HEK293 (cell line): ENCODE results near the gene RSRC1.

Experiments
- BCL11B ChIP-seq: fragments of 450-650 bp; formaldehyde crosslinking; IDR thresholded peaks from 2 replicates; pipeline ENCODE4 v1.5.1; 2016; ENCODE audit warnings: low read depth, missing biosample characterization, missing genetic modification characterization
- FEZF1 ChIP-seq: fragments of 450-650 bp; formaldehyde crosslinking; IDR thresholded peaks from 2 replicates; pipeline ENCODE4 v1.5.1; 2016; ENCODE audit warnings: missing biosample characterization, missing genetic modification characterization
- OSR2 ChIP-seq: fragments of 450-650 bp; formaldehyde crosslinking; IDR thresholded peaks from 2 replicates; pipeline ENCODE4 v1.5.1; 2016; ENCODE audit warnings: missing biosample characterization, missing genetic modification characterization
- OVOL3 ChIP-seq: fragments of 450-650 bp; formaldehyde crosslinking; IDR thresholded peaks from 2 replicates; pipeline ENCODE4 v1.5.1; 2016; ENCODE audit warnings: missing biosample characterization, missing genetic modification characterization
- WT1 ChIP-seq: fragments of 450-650 bp; formaldehyde crosslinking; IDR thresholded peaks from 2 replicates; pipeline ENCODE4 v1.5.1; 2016; ENCODE audit warnings: missing biosample characterization, missing genetic modification characterization
- ZBTB1 ChIP-seq: fragments of 450-650 bp; formaldehyde crosslinking; IDR thresholded peaks from 2 replicates; pipeline ENCODE4 v1.5.1; 2016; ENCODE audit warnings: missing biosample characterization, missing genetic modification characterization
- ZBTB17 ChIP-seq: fragments of 450-650 bp; formaldehyde crosslinking; IDR thresholded peaks from 2 replicates; pipeline ENCODE4 v1.5.1; 2016; ENCODE audit warnings: missing biosample characterization, missing genetic modification characterization
- ZBTB7A ChIP-seq: fragments of 450-650 bp; formaldehyde crosslinking; IDR thresholded peaks from 2 replicates; pipeline ENCODE4 v1.5.1; 2016; ENCODE audit warnings: low read depth, missing biosample characterization, missing genetic modification characterization
- ZNF16 ChIP-seq: fragments of 450-650 bp; formaldehyde crosslinking; IDR thresholded peaks from 2 replicates; pipeline ENCODE4 v1.5.1; 2016; ENCODE audit warnings: low read depth, missing biosample characterization, missing genetic modification characterization
- ZNF211 ChIP-seq: fragments of 450-650 bp; formaldehyde crosslinking; IDR thresholded peaks from 2 replicates; pipeline ENCODE4 v1.5.1; 2016; ENCODE audit warnings: low read depth, missing biosample characterization, missing genetic modification characterization
- ZNF274 ChIP-seq, 2 experiments: fragments of 200-500 bp in 1 of 2; fragments of 450-650 bp in 1 of 2; sonication (Bioruptor generic) in 1 of 2; formaldehyde crosslinking in 1 of 2; IDR thresholded peaks; 2 replicates each; pipeline versions ENCODE4 v1.5.1 to v1.6.1; 2014 to 2016; ENCODE audit warnings: borderline replicate concordance in 1 of 2, inconsistent platforms in 1 of 2, low read length in 1 of 2, missing biosample characterization in 1 of 2, missing genetic modification characterization in 1 of 2
- ZNF48 ChIP-seq: fragments of 450-650 bp; formaldehyde crosslinking; IDR thresholded peaks from 2 replicates; pipeline ENCODE4 v1.5.1; 2016; ENCODE audit warnings: missing biosample characterization, missing genetic modification characterization
- ZNF521 ChIP-seq: fragments of 450-650 bp; formaldehyde crosslinking; IDR thresholded peaks from 2 replicates; pipeline ENCODE4 v1.5.1; 2017; ENCODE audit warnings: missing biosample characterization, mild to moderate bottlenecking, missing genetic modification characterization
- ZNF571 ChIP-seq: fragments of 450-650 bp; formaldehyde crosslinking; IDR thresholded peaks from 2 replicates; pipeline ENCODE4 v1.5.0; 2017; ENCODE audit warnings: missing biosample characterization, missing genetic modification characterization
- ZNF664 ChIP-seq: fragments of 450-650 bp; formaldehyde crosslinking; IDR thresholded peaks from 2 replicates; pipeline ENCODE4 v1.5.1; 2016; ENCODE audit warnings: missing biosample characterization, missing genetic modification characterization
- ZNF776 ChIP-seq: fragments of 450-650 bp; formaldehyde crosslinking; IDR thresholded peaks from 2 replicates; pipeline ENCODE4 v1.5.0; 2017; ENCODE audit warnings: missing biosample characterization, missing genetic modification characterization, borderline replicate concordance
- ZNF843 ChIP-seq: fragments of 450-650 bp; formaldehyde crosslinking; IDR thresholded peaks from 2 replicates; pipeline ENCODE4 v1.5.1; 2016; ENCODE audit warnings: missing biosample characterization, missing genetic modification characterization
- ZXDB ChIP-seq: fragments of 450-650 bp; formaldehyde crosslinking; IDR thresholded peaks from 2 replicates; pipeline ENCODE4 v1.5.1; 2016; ENCODE audit warnings: missing biosample characterization, missing genetic modification characterization
- TF ChIP-seq, protein P1 (sequence below): fragments of 450-650 bp; formaldehyde crosslinking; IDR thresholded peaks from 2 replicates; pipeline ENCODE4 v1.5.1; 2016; ENCODE audit warnings: missing biosample characterization, missing genetic modification characterization
- TF ChIP-seq, protein P2 (sequence below): fragments of 450-650 bp; formaldehyde crosslinking; IDR thresholded peaks from 2 replicates; pipeline ENCODE4 v1.5.1; 2017; ENCODE audit warnings: missing biosample characterization, missing genetic modification characterization
- TF ChIP-seq, protein P3 (sequence below): fragments of 450-650 bp; IDR thresholded peaks from 2 replicates; pipeline ENCODE4 v1.5.1; 2018; ENCODE audit warnings: missing biosample characterization, mild to moderate bottlenecking, missing genetic modification characterization
- TF ChIP-seq, protein P4 (sequence below): fragments of 450-650 bp; formaldehyde crosslinking; IDR thresholded peaks from 2 replicates; pipeline ENCODE4 v1.5.1; 2016; ENCODE audit warnings: missing biosample characterization, missing genetic modification characterization
- TF ChIP-seq, protein P5 (sequence below): fragments of 450-650 bp; formaldehyde crosslinking; IDR thresholded peaks from 2 replicates; pipeline ENCODE4 v1.5.1; 2016; ENCODE audit warnings: missing biosample characterization, missing genetic modification characterization
- TF ChIP-seq, protein P6 (sequence below): fragments of 450-650 bp; formaldehyde crosslinking; IDR thresholded peaks from 2 replicates; pipeline ENCODE4 v1.5.1; 2016; ENCODE audit warnings: missing biosample characterization, missing genetic modification characterization, borderline replicate concordance
- TF ChIP-seq, protein P7 (sequence below): fragments of 450-650 bp; formaldehyde crosslinking; IDR thresholded peaks from 2 replicates; pipeline ENCODE4 v1.5.1; 2016; ENCODE audit warnings: missing biosample characterization, missing genetic modification characterization

Gene RSRC1

DNA sequence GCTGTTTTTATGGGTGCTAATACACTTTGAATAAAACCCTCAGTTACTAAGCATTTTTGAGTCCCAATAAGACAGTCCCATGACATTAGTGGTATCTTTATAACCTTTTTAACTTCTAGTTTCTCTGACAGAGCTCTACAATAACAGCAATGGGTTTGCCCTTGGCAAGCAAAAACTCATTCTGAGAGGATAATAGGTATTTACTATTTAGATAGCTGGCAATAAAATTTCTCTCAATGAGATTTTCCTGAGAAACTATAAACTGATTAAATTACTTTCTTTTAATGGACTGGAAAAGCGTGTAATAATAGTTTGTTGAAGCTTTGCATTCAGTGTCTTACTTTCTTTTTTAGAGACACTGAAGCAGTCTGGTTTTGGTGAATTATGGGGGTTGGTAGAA is 293.1 kb downstream of the RSRC1 start (continued):
- TF ChIP-seq ZNF776, result no peak
- peak; percentile 93 for TF ChIP-seq ZNF664
- TF ChIP-seq ZBTB17, result 0 out of 2 replicates have a peak, but pooled peaks have one; percentile 26
- TF ChIP-seq, protein P1, sequence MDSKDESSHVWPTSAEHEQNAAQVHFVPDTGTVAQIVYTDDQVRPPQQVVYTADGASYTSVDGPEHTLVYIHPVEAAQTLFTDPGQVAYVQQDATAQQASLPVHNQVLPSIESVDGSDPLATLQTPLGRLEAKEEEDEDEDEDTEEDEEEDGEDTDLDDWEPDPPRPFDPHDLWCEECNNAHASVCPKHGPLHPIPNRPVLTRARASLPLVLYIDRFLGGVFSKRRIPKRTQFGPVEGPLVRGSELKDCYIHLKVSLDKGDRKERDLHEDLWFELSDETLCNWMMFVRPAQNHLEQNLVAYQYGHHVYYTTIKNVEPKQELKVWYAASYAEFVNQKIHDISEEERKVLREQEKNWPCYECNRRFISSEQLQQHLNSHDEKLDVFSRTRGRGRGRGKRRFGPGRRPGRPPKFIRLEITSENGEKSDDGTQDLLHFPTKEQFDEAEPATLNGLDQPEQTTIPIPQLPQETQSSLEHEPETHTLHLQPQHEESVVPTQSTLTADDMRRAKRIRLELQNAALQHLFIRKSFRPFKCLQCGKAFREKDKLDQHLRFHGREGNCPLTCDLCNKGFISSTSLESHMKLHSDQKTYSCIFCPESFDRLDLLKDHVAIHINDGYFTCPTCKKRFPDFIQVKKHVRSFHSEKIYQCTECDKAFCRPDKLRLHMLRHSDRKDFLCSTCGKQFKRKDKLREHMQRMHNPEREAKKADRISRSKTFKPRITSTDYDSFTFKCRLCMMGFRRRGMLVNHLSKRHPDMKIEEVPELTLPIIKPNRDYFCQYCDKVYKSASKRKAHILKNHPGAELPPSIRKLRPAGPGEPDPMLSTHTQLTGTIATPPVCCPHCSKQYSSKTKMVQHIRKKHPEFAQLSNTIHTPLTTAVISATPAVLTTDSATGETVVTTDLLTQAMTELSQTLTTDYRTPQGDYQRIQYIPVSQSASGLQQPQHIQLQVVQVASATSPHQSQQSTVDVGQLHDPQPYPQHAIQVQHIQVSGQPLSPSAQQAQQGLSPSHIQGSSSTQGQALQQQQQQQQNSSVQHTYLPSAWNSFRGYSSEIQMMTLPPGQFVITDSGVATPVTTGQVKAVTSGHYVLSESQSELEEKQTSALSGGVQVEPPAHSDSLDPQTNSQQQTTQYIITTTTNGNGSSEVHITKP (tag by site-specific recombination), result 0 out of 2 replicates have a peak, but pooled peaks have one; percentile 18
- no peak for TF ChIP-seq ZNF521
- TF ChIP-seq ZNF571 (tag by site-specific recombination), result no peak
- TF ChIP-seq, protein P2, sequence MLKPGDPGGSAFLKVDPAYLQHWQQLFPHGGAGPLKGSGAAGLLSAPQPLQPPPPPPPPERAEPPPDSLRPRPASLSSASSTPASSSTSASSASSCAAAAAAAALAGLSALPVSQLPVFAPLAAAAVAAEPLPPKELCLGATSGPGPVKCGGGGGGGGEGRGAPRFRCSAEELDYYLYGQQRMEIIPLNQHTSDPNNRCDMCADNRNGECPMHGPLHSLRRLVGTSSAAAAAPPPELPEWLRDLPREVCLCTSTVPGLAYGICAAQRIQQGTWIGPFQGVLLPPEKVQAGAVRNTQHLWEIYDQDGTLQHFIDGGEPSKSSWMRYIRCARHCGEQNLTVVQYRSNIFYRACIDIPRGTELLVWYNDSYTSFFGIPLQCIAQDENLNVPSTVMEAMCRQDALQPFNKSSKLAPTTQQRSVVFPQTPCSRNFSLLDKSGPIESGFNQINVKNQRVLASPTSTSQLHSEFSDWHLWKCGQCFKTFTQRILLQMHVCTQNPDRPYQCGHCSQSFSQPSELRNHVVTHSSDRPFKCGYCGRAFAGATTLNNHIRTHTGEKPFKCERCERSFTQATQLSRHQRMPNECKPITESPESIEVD (tag by site-specific recombination), result peak; percentile 99
- TF ChIP-seq ZBTB1 (tag by site-specific recombination), result no peak
- TF ChIP-seq, protein P3, sequence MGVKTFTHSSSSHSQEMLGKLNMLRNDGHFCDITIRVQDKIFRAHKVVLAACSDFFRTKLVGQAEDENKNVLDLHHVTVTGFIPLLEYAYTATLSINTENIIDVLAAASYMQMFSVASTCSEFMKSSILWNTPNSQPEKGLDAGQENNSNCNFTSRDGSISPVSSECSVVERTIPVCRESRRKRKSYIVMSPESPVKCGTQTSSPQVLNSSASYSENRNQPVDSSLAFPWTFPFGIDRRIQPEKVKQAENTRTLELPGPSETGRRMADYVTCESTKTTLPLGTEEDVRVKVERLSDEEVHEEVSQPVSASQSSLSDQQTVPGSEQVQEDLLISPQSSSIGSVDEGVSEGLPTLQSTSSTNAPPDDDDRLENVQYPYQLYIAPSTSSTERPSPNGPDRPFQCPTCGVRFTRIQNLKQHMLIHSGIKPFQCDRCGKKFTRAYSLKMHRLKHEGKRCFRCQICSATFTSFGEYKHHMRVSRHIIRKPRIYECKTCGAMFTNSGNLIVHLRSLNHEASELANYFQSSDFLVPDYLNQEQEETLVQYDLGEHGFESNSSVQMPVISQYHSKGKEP, result peak; percentile 33; the same call in 1 of the 2 replicates
- peak; percentile 52 for TF ChIP-seq OSR2
- TF ChIP-seq, protein P4, sequence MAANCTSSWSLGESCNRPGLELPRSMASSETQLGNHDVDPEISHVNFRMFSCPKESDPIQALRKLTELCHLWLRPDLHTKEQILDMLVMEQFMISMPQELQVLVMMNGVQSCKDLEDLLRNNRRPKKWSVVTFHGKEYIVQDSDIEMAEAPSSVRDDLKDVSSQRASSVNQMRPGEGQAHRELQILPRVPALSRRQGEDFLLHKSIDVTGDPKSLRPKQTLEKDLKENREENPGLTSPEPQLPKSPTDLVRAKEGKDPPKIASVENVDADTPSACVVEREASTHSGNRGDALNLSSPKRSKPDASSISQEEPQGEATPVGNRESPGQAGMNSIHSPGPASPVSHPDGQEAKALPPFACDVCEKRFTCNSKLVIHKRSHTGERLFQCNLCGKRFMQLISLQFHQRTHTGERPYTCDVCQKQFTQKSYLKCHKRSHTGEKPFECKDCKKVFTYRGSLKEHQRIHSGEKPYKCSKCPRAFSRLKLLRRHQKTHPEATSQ (tag by site-specific recombination), result no peak
- TF ChIP-seq, protein P5, sequence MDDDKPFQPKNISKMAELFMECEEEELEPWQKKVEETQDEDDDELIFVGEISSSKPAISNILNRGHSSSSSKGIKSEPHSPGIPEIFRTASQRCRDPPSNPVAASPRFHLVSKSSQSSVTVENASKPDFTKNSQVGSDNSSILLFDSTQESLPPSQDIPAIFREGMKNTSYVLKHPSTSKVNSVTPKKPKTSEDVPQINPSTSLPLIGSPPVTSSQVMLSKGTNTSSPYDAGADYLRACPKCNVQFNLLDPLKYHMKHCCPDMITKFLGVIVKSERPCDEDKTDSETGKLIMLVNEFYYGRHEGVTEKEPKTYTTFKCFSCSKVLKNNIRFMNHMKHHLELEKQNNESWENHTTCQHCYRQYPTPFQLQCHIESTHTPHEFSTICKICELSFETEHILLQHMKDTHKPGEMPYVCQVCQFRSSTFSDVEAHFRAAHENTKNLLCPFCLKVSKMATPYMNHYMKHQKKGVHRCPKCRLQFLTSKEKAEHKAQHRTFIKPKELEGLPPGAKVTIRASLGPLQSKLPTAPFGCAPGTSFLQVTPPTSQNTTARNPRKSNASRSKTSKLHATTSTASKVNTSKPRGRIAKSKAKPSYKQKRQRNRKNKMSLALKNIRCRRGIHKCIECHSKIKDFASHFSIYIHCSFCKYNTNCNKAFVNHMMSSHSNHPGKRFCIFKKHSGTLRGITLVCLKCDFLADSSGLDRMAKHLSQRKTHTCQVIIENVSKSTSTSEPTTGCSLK (tag by site-specific recombination), result no peak
- no peak for TF ChIP-seq ZNF48 (tag by site-specific recombination)
- 0 out of 2 replicates have a peak, but pooled peaks have one; percentile 32 for TF ChIP-seq ZXDB (tag by site-specific recombination)
- peak; percentile 64 for TF ChIP-seq FEZF1 (tag by site-specific recombination)
- peak; percentile 78 for TF ChIP-seq ZNF843
- TF ChIP-seq ZBTB7A (tag by site-specific recombination), result no peak
- TF ChIP-seq, protein P6, sequence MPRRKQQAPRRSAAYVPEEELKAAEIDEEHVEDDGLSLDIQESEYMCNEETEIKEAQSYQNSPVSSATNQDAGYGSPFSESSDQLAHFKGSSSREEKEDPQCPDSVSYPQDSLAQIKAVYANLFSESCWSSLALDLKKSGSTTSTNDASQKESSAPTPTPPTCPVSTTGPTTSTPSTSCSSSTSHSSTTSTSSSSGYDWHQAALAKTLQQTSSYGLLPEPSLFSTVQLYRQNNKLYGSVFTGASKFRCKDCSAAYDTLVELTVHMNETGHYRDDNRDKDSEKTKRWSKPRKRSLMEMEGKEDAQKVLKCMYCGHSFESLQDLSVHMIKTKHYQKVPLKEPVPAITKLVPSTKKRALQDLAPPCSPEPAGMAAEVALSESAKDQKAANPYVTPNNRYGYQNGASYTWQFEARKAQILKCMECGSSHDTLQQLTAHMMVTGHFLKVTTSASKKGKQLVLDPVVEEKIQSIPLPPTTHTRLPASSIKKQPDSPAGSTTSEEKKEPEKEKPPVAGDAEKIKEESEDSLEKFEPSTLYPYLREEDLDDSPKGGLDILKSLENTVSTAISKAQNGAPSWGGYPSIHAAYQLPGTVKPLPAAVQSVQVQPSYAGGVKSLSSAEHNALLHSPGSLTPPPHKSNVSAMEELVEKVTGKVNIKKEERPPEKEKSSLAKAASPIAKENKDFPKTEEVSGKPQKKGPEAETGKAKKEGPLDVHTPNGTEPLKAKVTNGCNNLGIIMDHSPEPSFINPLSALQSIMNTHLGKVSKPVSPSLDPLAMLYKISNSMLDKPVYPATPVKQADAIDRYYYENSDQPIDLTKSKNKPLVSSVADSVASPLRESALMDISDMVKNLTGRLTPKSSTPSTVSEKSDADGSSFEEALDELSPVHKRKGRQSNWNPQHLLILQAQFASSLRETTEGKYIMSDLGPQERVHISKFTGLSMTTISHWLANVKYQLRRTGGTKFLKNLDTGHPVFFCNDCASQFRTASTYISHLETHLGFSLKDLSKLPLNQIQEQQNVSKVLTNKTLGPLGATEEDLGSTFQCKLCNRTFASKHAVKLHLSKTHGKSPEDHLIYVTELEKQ, result no peak
- peak; percentile 20; the same call in 1 of the 2 replicates for TF ChIP-seq BCL11B
- no peak for TF ChIP-seq ZNF16
- TF ChIP-seq OVOL3, result 0 out of 2 replicates have a peak, but pooled peaks have one; percentile 19
- TF ChIP-seq ZNF274 (IDR thresholded peaks at IDR 0.05; ENCODE audit: low read length), result no peak
- no peak for TF ChIP-seq ZNF274 (tag by site-specific recombination; IDR thresholded peaks at IDR 0.05; ENCODE audit: borderline replicate concordance)
- no peak for TF ChIP-seq ZNF211 (tag by site-specific recombination)
- TF ChIP-seq, protein P7, sequence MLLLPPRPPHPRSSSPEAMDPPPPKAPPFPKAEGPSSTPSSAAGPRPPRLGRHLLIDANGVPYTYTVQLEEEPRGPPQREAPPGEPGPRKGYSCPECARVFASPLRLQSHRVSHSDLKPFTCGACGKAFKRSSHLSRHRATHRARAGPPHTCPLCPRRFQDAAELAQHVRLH (tag by site-specific recombination), result 0 out of 2 replicates have a peak, but pooled peaks have one; percentile 26
- TF ChIP-seq WT1 (tag by site-specific recombination), result 0 out of 2 replicates have a peak, but pooled peaks have one; percentile 16
